A549 (cell line): Measurements from ENCODE around the gene MSL3B.

Experiments used
- ATAC-seq, 2 experiments: fragments of 200-7000 bp in 1 of 2; fragments of >200 bp in 1 of 2; cut with Nextera tagmentation in 1 of 2; cut with Tn5 transposase in 1 of 2; 3 replicates each; pipeline versions ENCODE4 v1.8.0 to v1.9.1; 2018 to 2020; ENCODE audit warnings: mild to moderate bottlenecking in 1 of 2, moderate library complexity in 1 of 2
- CTCF ChIA-PET: fragments of 300-600 bp; sonication (Branson Sonifier 250); formaldehyde crosslinking; extraction: SDS; loops from one replicate; lab custom pipeline; 2021; ENCODE audit warnings: antibody characterized with exemption, inconsistent platforms; lab: Yijun Ruan, JAX
- POLR2A ChIA-PET: fragments of 350-600 bp; formaldehyde crosslinking; extraction: SDS; loops from one replicate; lab custom pipeline; 2021; ENCODE audit warnings: antibody characterized with exemption, inconsistent platforms; lab: Yijun Ruan, JAX
- DNase-seq, 2 experiments: peaks; one replicate each; pipeline versions ENCODE4 v3.0.0 to v3.0.0-alpha.2; 2011 to 2016; ENCODE audit warnings: low read depth in 1 of 2, low spot score in 1 of 2
- FAIRE-seq: peaks from 2 replicates; lab custom pipeline; 2011; peaks lifted over from hg19 to GRCh38; lab: Jason Lieb, UNC
- H3K27ac ChIP-seq, 2 experiments: fragments of >200 bp; sonication (Bioruptor Twin); formaldehyde crosslinking; 3 replicates each; pipeline ENCODE4 v1.5.1; 2016 to 2017
- H3K4me1 ChIP-seq: fragments of >200 bp; sonication (Bioruptor Twin); formaldehyde crosslinking; 3 replicates; pipeline ENCODE4 v1.6.1; 2016
- H3K4me2 ChIP-seq: fragments of >200 bp; sonication (Bioruptor Twin); formaldehyde crosslinking; 3 replicates; pipeline ENCODE4 v1.6.1; 2016
- H3K4me3 ChIP-seq: fragments of >200 bp; sonication (Bioruptor Twin); formaldehyde crosslinking; 3 replicates; pipeline ENCODE4 v1.5.1; 2016
- H3K9me3 ChIP-seq: fragments of >200 bp; sonication (Bioruptor Twin); formaldehyde crosslinking; 3 replicates; pipeline ENCODE4 v1.6.1; 2016
- BHLHE40 ChIP-seq: IDR thresholded peaks from 2 replicates; pipeline ENCODE4 v1.6.1; 2012; ENCODE audit warnings: low read depth, low read length, inconsistent platforms
- CHD4 ChIP-seq: fragments of 200-600 bp; sonication (generic); IDR thresholded peaks from 2 replicates; pipeline ENCODE4 v1.6.1; 2016; ENCODE audit warnings: antibody characterized with exemption, mild to moderate bottlenecking, borderline replicate concordance
- CTCF ChIP-seq: fragments of >200 bp; sonication (Bioruptor Twin); formaldehyde crosslinking; IDR thresholded peaks from 3 replicates; pipeline ENCODE4 v1.5.1; 2016
- ESRRA ChIP-seq: fragments of 150-350 bp; IDR thresholded peaks from 2 replicates; pipeline ENCODE4 v1.6.1; 2014; ENCODE audit warnings: mild to moderate bottlenecking, low read length, borderline replicate concordance
- FOSL2 ChIP-seq, 2 experiments: fragments of 450-650 bp in 1 of 2; fragments of >200 bp in 1 of 2; sonication (Bioruptor Twin) in 1 of 2; formaldehyde crosslinking; IDR thresholded peaks; 2 replicates each; pipeline versions ENCODE4 v1.5.0 to v1.6.1; 2016 to 2020; ENCODE audit warnings: mild to moderate bottlenecking in 1 of 2, moderate library complexity in 1 of 2
- HOXA7 ChIP-seq: fragments of 250-450 bp; sonication (Bioruptor Pico); IDR thresholded peaks from 2 replicates; pipeline ENCODE4 v1.5.0; 2020; ENCODE audit warnings: mild to moderate bottlenecking, moderate library complexity
- KDM5A ChIP-seq: fragments of 200-600 bp; sonication (generic); IDR thresholded peaks from 2 replicates; pipeline ENCODE4 v1.6.1; 2016; ENCODE audit warnings: antibody characterized with exemption, mild to moderate bottlenecking
- MAX ChIP-seq: IDR thresholded peaks from 2 replicates; pipeline ENCODE4 v1.6.1; 2012
- RAD21 ChIP-seq, 2 experiments: fragments of >200 bp in 1 of 2; sonication (Bioruptor Twin) in 1 of 2; formaldehyde crosslinking in 1 of 2; IDR thresholded peaks in 1 of 2; conservative IDR thresholded peaks in 1 of 2; 2 replicates in 1 of 2; 3 replicates in 1 of 2; pipeline ENCODE4 v1.6.1; 2012 to 2018; ENCODE audit warnings: inconsistent platforms in 1 of 2
- RCOR1 ChIP-seq: fragments of 150-350 bp; IDR thresholded peaks from 2 replicates; pipeline ENCODE4 v1.6.1; 2014; ENCODE audit warnings: antibody characterized with exemption, low read length, low read depth
- RFX5 ChIP-seq: fragments of 450-650 bp; IDR thresholded peaks from 2 replicates; pipeline ENCODE4 v1.7.1; 2014; ENCODE audit warnings: antibody characterized with exemption, mild to moderate bottlenecking, moderate library complexity
- ZFP36 ChIP-seq: fragments of 450-650 bp; IDR thresholded peaks from 2 replicates; pipeline ENCODE4 v1.6.1; 2014; ENCODE audit warnings: borderline replicate concordance; ENCODE audit not compliant: partially characterized antibody
- WGBS: methylation state at CpG from one replicate; pipeline ENCODE4 v1.1.6; 2017; ENCODE audit errors: missing lambda C conversion rate; 5-methylcytosine and 5-hydroxymethylcytosine counted together

Gene MSL3B

GRCh38 chr2:233832869-233833311, 35.3 kb downstream of the MSL3B start (continued):
- no peak for TF ChIP-seq BHLHE40
- TF ChIP-seq CTCF, result peak; percentile 89
- no peak for TF ChIP-seq RFX5
- no peak for TF ChIP-seq FOSL2 (IDR thresholded peaks at IDR 0.05)
- TF ChIP-seq FOSL2 (CRISPR knock-in tag; IDR thresholded peaks at IDR 0.05), result peak; percentile 49
- TF ChIP-seq RCOR1, result no peak
- peak; percentile 87 for TF ChIP-seq MAX

- POLR2A ChIA-PET, result interaction anchor here (0.7 to 2.0 kb wide), 12 partner anchors 68 to 429 kb away, joined by 3 to 11 read pairs (median 6); no protein-coding TSS in a partner anchor
- no peak for FAIRE-seq
- H3K27ac ChIP-seq, result peak overlapping the region; percentile 91 to 93
- H3K4me2 ChIP-seq, result peak overlapping the region; percentile 44
- WGBS, result 18% methylated on average over 8 of the region's 9 CpGs
- DNase-seq, result no peak
- CTCF ChIA-PET, result interaction anchor here (0.6 to 4.8 kb wide), 84 partner anchors 9 to 580 kb away, joined by 3 to 83 read pairs (median 4); partner anchors contain the start of genes UGT1A1 and UGT1A4
- H3K4me1 ChIP-seq, result peaks cover 68% of the 10 kb centered on the region
- TF ChIP-seq RAD21 (conservative IDR thresholded peaks at IDR 0.05 in 1 of 2, IDR thresholded peaks at IDR 0.05 in 1 of 2) (0 out of 5 replicates have a peak, but pooled peaks of 1 of the 2 experiments have one; percentile 1), HOXA7 (CRISPR knock-in tag) (no peak)
- no peak overlapping the region for H3K4me3 ChIP-seq
- peak; percentile 2 to 32; a peak in 4 of 6 replicates for ATAC-seq
- no peaks in the 10 kb centered on the region for H3K9me3 ChIP-seq
These were observed 35.8 kb downstream of the MSL3B start for GRCh38 chr2:233832414-233832813.

- TF ChIP-seq CHD4, result no peak
- peak; percentile 77 for TF ChIP-seq ZFP36
- no peak for TF ChIP-seq FOSL2 (IDR thresholded peaks at IDR 0.05)
- TF ChIP-seq FOSL2 (CRISPR knock-in tag; IDR thresholded peaks at IDR 0.05), result no peak
- TF ChIP-seq, all 56 proteins: peak for 1
- Histone ChIP-seq H3K4me3 (no peak overlapping the region), H3K9me3 (no peaks in the 10 kb centered on the region), H3K4me2 (peak overlapping the region; percentile 44), H3K27ac (peak overlapping the region; percentile 91 to 93), H3K4me1 (peaks cover 66% of the 10 kb centered on the region)
- 98% methylated on average over 6 of the region's 6 CpGs for WGBS
- DNase-seq, result no peak
- CTCF ChIA-PET, result interaction anchor here (0.7 to 4.8 kb wide), 30 partner anchors 11 to 561 kb away, joined by 3 to 83 read pairs (median 6); partner anchors contain the start of gene UGT1A1
- no peak for FAIRE-seq
- ATAC-seq, result no peak
- POLR2A ChIA-PET, result interaction anchor here (0.8 to 2.0 kb wide), 4 partner anchors 68 to 417 kb away, joined by 4 to 11 read pairs (median 8); no protein-coding TSS in a partner anchor
These were observed 36.3 kb downstream of the MSL3B start for GRCh38 chr2:233831861-233832260.

GRCh38 chr2:233831011-233831721, 37.0 kb downstream of the MSL3B start:
- Histone ChIP-seq H3K4me1 (peaks cover 61% of the 10 kb centered on the region), H3K9me3 (0 out of 3 replicates have a peak, but pooled peaks cover 6% of the 10 kb centered on the region), H3K4me2 (no peak overlapping the region), H3K4me3 (no peak overlapping the region), H3K27ac (peak overlapping the region; percentile 91 to 93)
- FAIRE-seq, result no peak
- ATAC-seq, result no peak
- TF ChIP-seq HOXA7 (CRISPR knock-in tag) (peak; percentile 75; the same call in 1 of the 2 replicates), ESRRA (no peak), KDM5A (no peak)
- ChIA-PET POLR2A (interaction anchor here (1.3 kb wide), 1 partner anchor 417 kb away, joined by 4 read pairs; no protein-coding TSS in a partner anchor), CTCF (interaction anchor here (0.5 to 4.8 kb wide), 9 partner anchors 12 to 637 kb away, joined by 3 to 83 read pairs (median 13); no protein-coding TSS in a partner anchor)
- DNase-seq, result no peak
- 90% methylated on average over 12 of the region's 14 CpGs for WGBS
